ENCODE results near the gene NR2F6. TPM values are rescaled to one million over a fixed set of nuclear protein-coding genes. Genes with fewer than 3 reads are reported as not detected.
"Not testable (repeated sequence)": the region's sequence is repeated elsewhere in the genome, so short reads cannot be mapped to it uniquely, and the experiment has no call there.

Gene NR2F6
- total and polyA plus RNA-seq, 2 donors = 19.9 to 36.8 TPM

DNA sequence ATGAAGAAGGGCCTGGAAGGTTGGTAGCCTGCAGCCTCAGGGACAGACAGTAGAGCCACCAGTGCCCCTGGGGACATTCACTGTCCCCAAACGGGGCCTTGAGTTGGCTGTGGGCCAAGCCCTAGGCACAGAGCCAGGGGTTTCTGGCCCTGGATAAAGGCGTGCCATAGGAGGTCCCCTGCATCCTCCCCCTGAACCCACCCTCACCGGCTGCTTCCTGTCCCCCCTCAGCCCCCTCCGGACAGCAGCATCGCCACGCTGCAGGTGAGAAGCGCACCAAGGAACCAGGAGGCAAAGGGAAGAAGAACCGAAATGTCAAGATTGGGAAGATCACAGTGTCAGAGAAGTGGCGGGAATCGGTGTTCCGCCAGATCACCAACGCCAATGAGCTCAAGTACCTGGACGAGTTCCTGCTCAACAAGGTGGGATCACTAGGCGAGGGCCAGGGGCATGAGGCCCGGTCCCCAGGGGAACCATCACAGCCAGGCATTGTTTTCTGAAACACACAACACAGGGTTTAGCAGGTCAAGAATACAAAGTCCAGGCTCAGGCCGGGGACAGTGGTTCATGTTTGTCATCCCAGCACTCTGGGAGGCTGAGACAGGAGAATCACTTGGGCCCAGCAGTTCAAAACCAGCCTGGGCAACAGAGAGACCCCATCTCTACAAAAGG, 45.2 kb downstream of the NR2F6 start:
- no peaks in the 10 kb centered on the region for H3K36me3 ChIP-seq (ENCODE audit: insufficient read depth)
- DNase-seq (ENCODE audit: extremely low spot score) = no peak
- H3K4me3 ChIP-seq (ENCODE audit: low read depth, low read length) = no peak overlapping the region
- 79% methylated on average over 16 of the region's 16 CpGs for WGBS
- H3K4me1 ChIP-seq (ENCODE audit: insufficient read depth) = no peaks in the 10 kb centered on the region
- no peak overlapping the region for H3K27ac ChIP-seq (ENCODE audit: low read depth)

DNA sequence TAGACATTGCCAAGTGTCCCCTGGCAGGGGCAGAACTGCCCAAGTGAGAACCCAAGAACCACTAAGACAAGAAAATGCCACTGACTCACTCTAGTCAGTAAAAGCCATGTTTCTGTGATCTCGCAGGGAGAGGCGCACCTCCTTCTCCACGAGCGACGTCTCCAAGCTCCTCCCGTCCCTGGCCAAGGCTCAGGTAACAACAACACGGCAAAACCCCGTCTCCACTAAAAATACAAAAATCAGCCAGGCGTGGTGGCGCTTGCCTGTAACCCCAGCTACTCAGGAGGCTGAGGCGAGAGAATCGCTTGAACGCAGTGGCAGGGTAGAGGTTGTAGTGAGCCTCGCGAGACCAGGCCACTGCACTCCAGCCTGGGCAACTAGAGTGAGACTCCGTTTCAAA, 48.1 kb downstream of the NR2F6 start:
- H3K4me1 ChIP-seq (ENCODE audit: insufficient read depth) = no peaks in the 10 kb centered on the region
- 96% methylated on average over 16 of the region's 16 CpGs for WGBS

DNA sequence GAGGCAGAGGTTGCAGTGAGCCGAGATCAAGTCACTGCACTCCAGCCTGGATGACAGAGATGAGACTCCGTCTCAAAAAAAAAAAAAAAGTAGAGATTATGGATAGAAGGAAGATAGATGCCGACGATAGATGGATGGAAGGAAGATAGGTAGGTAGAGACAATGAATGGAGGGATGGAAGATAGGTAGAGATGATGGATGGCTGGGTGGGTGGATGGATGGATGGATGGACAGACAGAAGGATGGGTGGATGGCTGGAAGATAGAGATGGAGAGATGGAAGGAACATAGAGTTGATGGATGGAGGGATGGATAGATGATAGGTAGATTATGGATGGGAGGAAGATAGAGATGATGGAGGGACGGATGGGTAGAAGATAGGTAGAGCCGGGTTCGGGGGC, 49.1 kb downstream of the NR2F6 start:
- no peaks in the 10 kb centered on the region for H3K4me1 ChIP-seq (ENCODE audit: insufficient read depth)
- over 99% methylated on average over 7 of the region's 7 CpGs for WGBS
- peaks cover 4% of the 10 kb centered on the region for H3K36me3 ChIP-seq (ENCODE audit: insufficient read depth)
- DNase-seq (ENCODE audit: extremely low spot score) = no peak
- no peak overlapping the region for H3K4me3 ChIP-seq (ENCODE audit: low read depth, low read length)
- H3K27ac ChIP-seq (ENCODE audit: low read depth) = no peak overlapping the region

More for the DNA sequence above, 48.1 kb downstream of the NR2F6 start:
- Histone ChIP-seq H3K36me3 (ENCODE audit: insufficient read depth) (peaks cover 4% of the 10 kb centered on the region), H3K4me3 (ENCODE audit: low read depth, low read length) (no peak overlapping the region), H3K27ac (ENCODE audit: low read depth) (no peak overlapping the region)
- DNase-seq (ENCODE audit: extremely low spot score) = no peak

DNA sequence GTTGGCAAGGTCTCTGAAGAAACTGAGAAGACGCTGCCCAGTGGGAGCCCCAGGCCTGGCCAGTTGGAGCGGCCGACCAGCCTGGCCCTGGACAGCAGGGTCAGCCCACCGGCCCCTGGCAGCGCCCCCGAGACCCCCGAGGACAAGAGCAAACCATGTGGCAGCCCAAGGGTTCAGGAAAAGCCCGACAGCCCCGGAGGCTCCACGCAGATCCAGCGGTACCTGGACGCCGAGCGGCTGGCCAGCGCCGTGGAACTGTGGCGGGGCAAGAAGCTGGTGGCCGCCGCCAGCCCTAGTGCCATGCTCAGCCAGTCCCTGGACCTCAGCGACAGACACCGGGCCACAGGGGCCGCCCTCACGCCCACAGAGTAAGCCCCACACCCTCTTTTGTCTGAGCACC, 50.6 kb downstream of the NR2F6 start:
- Histone ChIP-seq H3K4me1 (ENCODE audit: insufficient read depth) (no peaks in the 10 kb centered on the region), H3K36me3 (ENCODE audit: insufficient read depth) (peaks cover 4% of the 10 kb centered on the region), H3K27ac (ENCODE audit: low read depth) (no peak overlapping the region), H3K4me3 (ENCODE audit: low read depth, low read length) (no peak overlapping the region)
- DNase-seq (ENCODE audit: extremely low spot score) = no peak
- 98% methylated on average over 23 of the region's 23 CpGs for WGBS

DNA sequence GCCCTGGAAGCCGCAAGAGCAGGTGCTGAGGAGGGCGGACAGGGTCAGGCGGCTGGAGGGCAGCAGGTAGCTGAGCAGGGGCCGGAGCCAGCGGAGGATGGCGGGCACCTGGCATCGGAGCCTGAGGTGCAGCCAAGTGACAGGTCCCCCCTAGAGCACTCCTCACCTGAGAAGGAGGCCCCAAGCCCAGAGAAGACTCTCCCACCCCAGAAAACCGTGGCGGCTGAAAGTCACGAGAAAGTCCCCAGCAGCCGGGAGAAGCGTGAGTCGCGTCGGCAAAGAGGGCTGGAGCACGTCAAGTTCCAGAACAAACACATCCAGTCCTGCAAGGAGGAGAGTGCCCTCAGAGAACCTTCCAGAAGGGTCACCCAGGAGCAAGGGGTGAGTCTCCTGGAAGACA, 51.1 kb downstream of the NR2F6 start:
- no peak for DNase-seq (ENCODE audit: extremely low spot score)
- no peak overlapping the region for H3K27ac ChIP-seq (ENCODE audit: low read depth)
- 95% methylated on average over 16 of the region's 16 CpGs for WGBS
- H3K36me3 ChIP-seq (ENCODE audit: insufficient read depth) = peaks cover 4% of the 10 kb centered on the region
- H3K4me3 ChIP-seq (ENCODE audit: low read depth, low read length) = no peak overlapping the region
- no peaks in the 10 kb centered on the region for H3K4me1 ChIP-seq (ENCODE audit: insufficient read depth)

DNA sequence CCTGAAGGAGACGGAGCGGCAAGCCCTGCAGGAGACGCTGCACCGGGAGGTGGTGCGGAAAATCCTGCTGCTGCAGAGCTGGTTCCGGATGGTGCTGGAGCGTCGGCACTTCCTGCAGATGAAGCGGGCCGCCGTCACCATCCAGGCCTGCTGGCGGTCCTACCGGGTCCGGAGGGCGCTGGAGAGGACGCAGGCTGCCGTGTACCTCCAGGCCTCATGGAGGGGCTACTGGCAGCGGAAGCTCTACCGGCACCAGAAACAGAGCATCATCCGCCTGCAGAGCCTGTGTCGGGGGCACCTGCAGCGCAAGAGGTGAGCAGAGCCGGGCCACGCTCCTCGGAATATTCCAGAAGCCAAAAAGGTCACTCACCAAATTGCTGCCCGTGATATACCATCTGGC, 53.0 kb downstream of the NR2F6 start:
- Histone ChIP-seq H3K4me1 (ENCODE audit: insufficient read depth) (no peaks in the 10 kb centered on the region), H3K4me3 (ENCODE audit: low read depth, low read length) (no peak overlapping the region), H3K27ac (ENCODE audit: low read depth) (no peak overlapping the region), H3K36me3 (ENCODE audit: insufficient read depth) (peaks cover 4% of the 10 kb centered on the region)
- WGBS = 98% methylated on average over 26 of the region's 26 CpGs
- no peak for DNase-seq (ENCODE audit: extremely low spot score)

DNA sequence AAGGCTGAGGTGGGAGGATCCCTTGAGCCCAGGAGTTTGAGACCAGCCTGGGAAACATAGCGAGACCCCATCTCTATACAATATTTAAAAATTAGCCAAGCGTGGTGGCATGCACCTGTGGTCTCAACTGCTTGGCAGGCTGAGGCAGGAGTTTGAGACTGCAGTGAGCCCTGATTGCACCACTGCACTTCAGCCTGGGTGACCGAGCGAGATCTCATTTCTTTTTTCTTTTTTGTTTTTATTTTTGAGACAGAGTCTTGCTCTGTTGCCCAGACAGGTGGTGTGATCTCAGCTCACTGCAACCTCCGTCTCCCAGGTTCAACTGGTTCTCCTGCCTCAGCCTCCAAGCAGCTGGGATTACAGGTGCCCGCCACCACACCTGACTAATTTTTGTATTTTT, 54.0 kb downstream of the NR2F6 start:
- H3K27ac ChIP-seq (ENCODE audit: low read depth); H3K4me1 ChIP-seq (ENCODE audit: insufficient read depth); H3K4me3 ChIP-seq (ENCODE audit: low read depth, low read length); H3K36me3 ChIP-seq (ENCODE audit: insufficient read depth); DNase-seq (ENCODE audit: extremely low spot score): not testable (repeated sequence)
- WGBS = 88% methylated on average over 6 of the region's 6 CpGs

DNA sequence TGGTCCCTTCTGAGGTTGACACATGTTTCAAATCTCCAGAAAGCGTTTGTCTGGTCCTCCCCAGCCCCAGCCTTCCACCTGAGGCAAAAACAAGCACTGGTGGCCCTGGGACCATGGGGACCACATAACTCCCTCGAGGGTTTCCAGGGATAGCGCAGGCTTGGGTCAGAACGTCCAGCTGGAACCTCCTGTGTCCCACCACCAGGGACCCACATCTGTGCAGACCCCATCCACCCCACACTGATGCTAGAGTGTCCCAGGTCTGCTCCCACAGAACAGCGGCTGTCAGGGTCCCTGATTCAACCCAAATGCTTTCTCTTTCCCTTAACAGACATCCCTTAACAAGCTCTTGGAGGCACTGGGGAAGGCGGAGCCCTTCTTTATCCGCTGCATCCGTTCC, 60.1 kb downstream of the NR2F6 start:
- WGBS = 91% methylated on average over 8 of the region's 8 CpGs
- no peak overlapping the region for H3K27ac ChIP-seq (ENCODE audit: low read depth)
- no peaks in the 10 kb centered on the region for H3K36me3 ChIP-seq (ENCODE audit: insufficient read depth)
- H3K4me1 ChIP-seq (ENCODE audit: insufficient read depth) = no peaks in the 10 kb centered on the region
- DNase-seq (ENCODE audit: extremely low spot score) = no peak
- no peak overlapping the region for H3K4me3 ChIP-seq (ENCODE audit: low read depth, low read length)

DNA sequence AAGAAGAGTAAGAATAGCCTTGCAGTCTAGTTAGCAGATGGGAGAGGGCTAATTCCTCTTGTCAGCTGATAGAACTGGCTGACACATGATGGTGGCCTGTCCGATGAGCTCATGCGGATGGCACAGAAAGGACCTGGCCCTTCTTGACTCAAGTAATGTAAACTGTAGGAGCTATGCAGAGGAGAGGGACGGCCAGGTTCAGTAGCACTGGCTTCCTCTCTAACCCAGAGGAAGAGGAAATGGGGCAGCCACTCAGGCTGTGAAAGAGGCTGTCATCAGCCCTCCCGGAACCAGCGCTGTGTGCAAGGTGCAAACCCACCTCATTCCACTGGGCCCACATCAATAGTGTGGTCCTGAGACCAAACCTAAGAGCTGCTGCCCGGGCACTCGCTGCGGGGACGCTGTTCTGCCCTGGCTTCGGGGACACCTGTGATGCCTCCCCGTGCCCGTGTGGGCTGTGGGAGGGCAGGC, 61.3 kb downstream of the NR2F6 start:
- WGBS = 87% methylated on average over 12 of the region's 12 CpGs
- no peak overlapping the region for H3K4me3 ChIP-seq (ENCODE audit: low read depth, low read length)
- no peak overlapping the region for H3K27ac ChIP-seq (ENCODE audit: low read depth)
- no peaks in the 10 kb centered on the region for H3K36me3 ChIP-seq (ENCODE audit: insufficient read depth)
- no peak for DNase-seq (ENCODE audit: extremely low spot score)
- no peaks in the 10 kb centered on the region for H3K4me1 ChIP-seq (ENCODE audit: insufficient read depth)

DNA sequence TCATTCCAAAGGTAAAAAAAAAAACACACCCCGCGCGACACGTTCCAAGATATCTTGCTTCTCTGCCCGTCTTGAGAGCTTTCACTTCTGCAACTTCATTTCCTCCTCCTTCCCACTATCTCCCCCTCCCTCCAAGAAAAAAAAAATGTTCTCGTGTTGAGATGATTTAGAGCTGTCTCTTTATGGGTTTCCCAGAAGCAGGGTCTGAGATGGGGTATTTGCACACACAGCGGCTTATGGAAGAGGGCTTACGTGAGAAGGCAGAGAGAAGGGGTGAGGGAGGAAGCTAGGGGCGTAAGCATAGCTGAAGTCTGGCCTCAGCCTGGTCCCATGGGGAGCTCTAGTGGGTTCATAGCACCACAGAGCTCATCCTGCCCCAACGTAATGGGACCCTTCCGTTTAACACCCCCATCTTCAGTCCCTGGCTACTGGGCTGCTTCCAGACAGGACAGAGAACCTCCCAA, 61.8 kb downstream of the NR2F6 start:
- WGBS = 74% methylated on average over 11 of the region's 11 CpGs
- H3K4me1 ChIP-seq (ENCODE audit: insufficient read depth) = no peaks in the 10 kb centered on the region
- no peak for DNase-seq (ENCODE audit: extremely low spot score)
- no peak overlapping the region for H3K4me3 ChIP-seq (ENCODE audit: low read depth, low read length)
- H3K27ac ChIP-seq (ENCODE audit: low read depth) = no peak overlapping the region
- H3K36me3 ChIP-seq (ENCODE audit: insufficient read depth) = no peaks in the 10 kb centered on the region

DNA sequence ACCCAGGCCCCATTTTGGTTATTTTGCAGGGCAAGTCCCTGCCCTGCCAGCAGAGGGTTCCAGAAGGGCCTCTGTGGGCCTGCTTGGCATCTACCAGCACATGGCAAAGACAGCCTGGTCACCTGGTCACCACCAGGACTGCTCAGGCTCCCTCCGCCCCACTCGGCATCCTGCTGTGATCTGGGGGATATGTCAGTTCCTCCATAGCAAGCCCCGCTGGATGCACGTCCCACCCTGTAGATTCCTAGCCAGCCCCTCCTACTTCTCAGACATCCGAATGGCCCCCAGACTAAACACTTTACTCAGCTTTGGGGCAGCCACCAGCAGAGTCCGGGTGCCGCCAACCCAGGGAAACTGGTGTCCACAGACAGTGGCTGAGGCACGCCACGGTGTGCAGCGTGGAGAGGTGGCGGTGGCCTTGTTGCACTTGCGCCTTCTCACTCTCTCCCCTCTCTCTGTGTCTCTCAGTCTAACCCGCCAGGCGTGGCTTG, 62.4 kb downstream of the NR2F6 start:
- no peak for DNase-seq (ENCODE audit: extremely low spot score)
- WGBS = 89% methylated on average over 14 of the region's 14 CpGs
- Histone ChIP-seq H3K27ac (ENCODE audit: low read depth) (no peak overlapping the region), H3K36me3 (ENCODE audit: insufficient read depth) (no peaks in the 10 kb centered on the region), H3K4me3 (ENCODE audit: low read depth, low read length) (no peak overlapping the region), H3K4me1 (ENCODE audit: insufficient read depth) (no peaks in the 10 kb centered on the region)

Other genes with a start within 250 kb of the NR2F6 start
- gene CPAMD8, start 219.1 kb downstream of the NR2F6 start, total RNA-seq = 11.3 TPM
- gene CPAMD8, start 219.1 kb downstream of the NR2F6 start, polyA plus RNA-seq = 4.5 TPM
- gene HAUS8, start 170.5 kb downstream of the NR2F6 start, total RNA-seq = 2.3 TPM
- gene HAUS8, start 170.5 kb downstream of the NR2F6 start, polyA plus RNA-seq = 6.0 TPM
- 24.0 TPM for gene MYO9B, start 170.1 kb downstream of the NR2F6 start, total RNA-seq
- gene MYO9B, start 170.1 kb downstream of the NR2F6 start, polyA plus RNA-seq = 55.2 TPM
- 10.9 TPM for gene USE1, start 30.6 kb downstream of the NR2F6 start, total RNA-seq
- gene USE1, start 30.6 kb downstream of the NR2F6 start, polyA plus RNA-seq = 39.8 TPM
- 5.8 TPM for gene OCEL1, start 19.7 kb downstream of the NR2F6 start, total RNA-seq
- 28.4 TPM for gene OCEL1, start 19.7 kb downstream of the NR2F6 start, polyA plus RNA-seq
- gene USHBP1, start 18.8 kb upstream of the NR2F6 start, total RNA-seq = 6.0 TPM
- gene USHBP1, start 18.8 kb upstream of the NR2F6 start, polyA plus RNA-seq = 6.6 TPM
- gene BABAM1, start 21.5 kb upstream of the NR2F6 start, total RNA-seq = 46.2 TPM
- gene BABAM1, start 21.5 kb upstream of the NR2F6 start, polyA plus RNA-seq = 78.2 TPM
- gene ANKLE1, start 36.0 kb upstream of the NR2F6 start, total RNA-seq = 0.26 TPM
- 0.66 TPM for gene ANKLE1, start 36.0 kb upstream of the NR2F6 start, polyA plus RNA-seq
- gene ABHD8, start 57.5 kb upstream of the NR2F6 start, total RNA-seq = 6.8 TPM
- gene ABHD8, start 57.5 kb upstream of the NR2F6 start, polyA plus RNA-seq = 20.0 TPM
- gene MRPL34, start 60.0 kb upstream of the NR2F6 start, total RNA-seq = 6.1 TPM
- gene MRPL34, start 60.0 kb upstream of the NR2F6 start, polyA plus RNA-seq = 146 TPM
- gene DDA1, start 63.6 kb upstream of the NR2F6 start, total RNA-seq = 8.0 TPM
- gene DDA1, start 63.6 kb upstream of the NR2F6 start, polyA plus RNA-seq = 66.1 TPM
- gene ANO8, start 88.9 kb upstream of the NR2F6 start, total RNA-seq = 4.1 TPM
- gene ANO8, start 88.9 kb upstream of the NR2F6 start, polyA plus RNA-seq = 5.8 TPM
- 11.2 TPM for gene GTPBP3, start 91.6 kb upstream of the NR2F6 start, total RNA-seq
- gene GTPBP3, start 91.6 kb upstream of the NR2F6 start, polyA plus RNA-seq = 15.9 TPM
- gene PLVAP, start 131.4 kb upstream of the NR2F6 start, total RNA-seq = 23.6 TPM
- gene PLVAP, start 131.4 kb upstream of the NR2F6 start, polyA plus RNA-seq = 289 TPM
- not detected for gene CCDC194, start 148.3 kb upstream of the NR2F6 start, total RNA-seq
- gene CCDC194, start 148.3 kb upstream of the NR2F6 start, polyA plus RNA-seq = not detected
- gene BST2, start 159.7 kb upstream of the NR2F6 start, total RNA-seq = 11.5 TPM
- gene BST2, start 159.7 kb upstream of the NR2F6 start, polyA plus RNA-seq = 103 TPM
- 25.7 TPM for gene MVB12A, start 174.1 kb upstream of the NR2F6 start, total RNA-seq
- gene MVB12A, start 174.1 kb upstream of the NR2F6 start, polyA plus RNA-seq = 66.4 TPM
- gene TMEM221, start 202.7 kb upstream of the NR2F6 start, total RNA-seq = 0.53 TPM
- 0.82 TPM for gene TMEM221, start 202.7 kb upstream of the NR2F6 start, polyA plus RNA-seq
- not detected for gene NXNL1, start 215.0 kb upstream of the NR2F6 start, total RNA-seq
- gene NXNL1, start 215.0 kb upstream of the NR2F6 start, polyA plus RNA-seq = not detected
- 14.8 TPM for gene SLC27A1, start 224.6 kb upstream of the NR2F6 start, total RNA-seq
- 21.1 TPM for gene SLC27A1, start 224.6 kb upstream of the NR2F6 start, polyA plus RNA-seq

All from urinary bladder (tissue), 4 donors.